ENCODE data around the gene CBLC. TPM values are rescaled to one million over a fixed set of nuclear protein-coding genes. Genes with fewer than 3 reads are reported as not detected.

Gene CBLC
- total RNA-seq, 1 donor from 2014 or later = not detected

DNA sequence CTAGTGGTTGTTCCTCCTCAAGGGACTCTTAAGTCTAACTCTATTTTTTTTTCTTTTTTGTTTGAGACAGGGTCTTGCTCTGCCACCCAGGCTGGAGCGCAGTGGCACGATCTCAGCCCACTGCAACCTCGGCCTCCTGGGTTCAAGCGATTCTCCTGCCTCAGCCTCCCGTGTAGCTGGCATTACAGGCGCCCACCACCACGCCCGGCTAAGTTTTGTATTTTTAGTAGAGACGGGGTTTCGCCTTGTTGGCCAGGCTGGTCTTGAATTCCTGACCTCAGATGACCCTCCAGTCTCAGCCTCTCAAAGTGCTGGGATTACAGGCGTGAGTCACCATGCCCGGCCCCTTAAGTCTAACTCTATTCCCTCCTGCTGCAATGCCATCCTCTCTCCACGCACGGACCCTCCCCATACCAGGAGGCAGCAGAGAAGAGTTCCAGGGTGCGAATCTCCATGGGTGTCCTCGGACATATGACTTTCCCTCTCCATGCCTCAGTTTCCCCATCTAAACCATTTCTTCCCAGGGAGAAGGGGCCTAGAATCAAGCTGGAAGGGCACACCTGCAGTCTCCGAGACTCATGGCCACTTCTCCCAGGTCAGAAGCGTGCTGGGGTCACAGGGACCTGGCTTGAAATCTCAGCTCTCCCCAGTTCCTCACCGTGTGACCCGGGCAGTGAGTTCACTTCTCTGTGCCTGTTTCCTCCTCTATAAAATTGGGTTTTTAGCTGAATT is 35.2 kb upstream of the CBLC start:
- Mint-ChIP-seq H3K36me3 (ENCODE audit: unreplicated experiment) (no peaks in the 10 kb centered on the region), H3K27ac (ENCODE audit: unreplicated experiment) (peak overlapping the region; percentile 96), H3K4me1 (ENCODE audit: unreplicated experiment) (peaks cover 69% of the 10 kb centered on the region), H3K4me3 (ENCODE audit: unreplicated experiment) (no peak overlapping the region), H3K27me3 (ENCODE audit: unreplicated experiment) (no peaks in the 10 kb centered on the region), H3K9me3 (ENCODE audit: unreplicated experiment) (no peaks in the 10 kb centered on the region)
- TF ChIP-seq, protein P1, sequence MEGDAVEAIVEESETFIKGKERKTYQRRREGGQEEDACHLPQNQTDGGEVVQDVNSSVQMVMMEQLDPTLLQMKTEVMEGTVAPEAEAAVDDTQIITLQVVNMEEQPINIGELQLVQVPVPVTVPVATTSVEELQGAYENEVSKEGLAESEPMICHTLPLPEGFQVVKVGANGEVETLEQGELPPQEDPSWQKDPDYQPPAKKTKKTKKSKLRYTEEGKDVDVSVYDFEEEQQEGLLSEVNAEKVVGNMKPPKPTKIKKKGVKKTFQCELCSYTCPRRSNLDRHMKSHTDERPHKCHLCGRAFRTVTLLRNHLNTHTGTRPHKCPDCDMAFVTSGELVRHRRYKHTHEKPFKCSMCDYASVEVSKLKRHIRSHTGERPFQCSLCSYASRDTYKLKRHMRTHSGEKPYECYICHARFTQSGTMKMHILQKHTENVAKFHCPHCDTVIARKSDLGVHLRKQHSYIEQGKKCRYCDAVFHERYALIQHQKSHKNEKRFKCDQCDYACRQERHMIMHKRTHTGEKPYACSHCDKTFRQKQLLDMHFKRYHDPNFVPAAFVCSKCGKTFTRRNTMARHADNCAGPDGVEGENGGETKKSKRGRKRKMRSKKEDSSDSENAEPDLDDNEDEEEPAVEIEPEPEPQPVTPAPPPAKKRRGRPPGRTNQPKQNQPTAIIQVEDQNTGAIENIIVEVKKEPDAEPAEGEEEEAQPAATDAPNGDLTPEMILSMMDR (IDR thresholded peaks at IDR 0.05) = no peak
- no peak for DNase-seq (ENCODE audit: extremely low spot score, unreplicated experiment)

DNA sequence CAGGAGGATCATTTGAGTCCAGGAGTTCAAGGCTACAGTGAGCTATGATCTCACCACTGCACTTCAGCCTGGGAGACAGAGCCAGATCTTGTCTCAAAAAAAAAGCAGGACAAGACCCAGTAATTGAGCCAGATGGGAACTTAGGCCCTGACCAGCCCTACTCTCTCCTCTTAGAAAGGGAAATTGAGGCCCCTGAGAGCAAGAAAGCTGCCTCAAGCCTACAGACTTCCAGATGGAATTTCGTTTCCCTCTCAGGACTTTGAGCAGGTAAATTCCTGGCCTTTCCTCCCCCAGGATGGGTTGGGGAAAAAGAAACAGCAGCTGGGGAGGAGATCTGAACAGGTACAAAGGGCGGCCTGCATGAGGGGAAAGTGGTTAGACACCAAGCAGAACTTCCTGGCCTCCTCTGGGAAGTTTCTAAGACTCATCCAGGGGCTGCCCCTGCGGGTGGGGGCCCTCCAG is 32.8 kb upstream of the CBLC start:
- TF ChIP-seq, protein P1 (IDR thresholded peaks at IDR 0.05) = no peak
- H3K4me3 Mint-ChIP-seq (ENCODE audit: unreplicated experiment) = no peak overlapping the region
- peak overlapping the region; percentile 82 for H3K27ac Mint-ChIP-seq (ENCODE audit: unreplicated experiment)
- no peaks in the 10 kb centered on the region for H3K9me3 Mint-ChIP-seq (ENCODE audit: unreplicated experiment)
- DNase-seq (ENCODE audit: extremely low spot score, unreplicated experiment) = no peak
- no peaks in the 10 kb centered on the region for H3K27me3 Mint-ChIP-seq (ENCODE audit: unreplicated experiment)
- H3K4me1 Mint-ChIP-seq (ENCODE audit: unreplicated experiment) = peaks cover 71% of the 10 kb centered on the region
- no peaks in the 10 kb centered on the region for H3K36me3 Mint-ChIP-seq (ENCODE audit: unreplicated experiment)

DNA sequence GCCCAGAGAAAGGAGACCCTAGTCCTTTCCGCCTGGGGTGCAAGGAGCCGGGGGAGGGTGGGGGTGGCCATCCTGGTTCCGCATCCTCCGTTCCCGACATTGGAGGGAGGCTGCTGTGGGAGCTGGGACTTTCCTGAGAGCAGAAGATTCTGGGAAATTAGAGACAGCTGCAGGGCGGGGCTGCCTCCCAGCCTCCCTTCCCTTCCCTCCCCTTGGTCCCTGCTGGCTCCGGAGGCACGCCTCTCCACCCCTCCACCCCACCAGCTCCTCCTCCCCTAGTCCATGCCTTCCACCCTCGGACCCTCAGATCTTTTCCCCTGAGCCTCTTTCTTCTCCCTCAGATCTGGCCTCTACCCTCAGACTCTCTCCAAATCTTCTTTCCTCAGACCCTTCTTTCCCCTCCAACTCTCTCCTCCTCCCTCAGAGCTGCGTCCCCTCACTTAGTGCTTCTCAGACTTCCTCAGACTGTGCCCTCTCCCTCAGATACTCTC is 32.3 kb upstream of the CBLC start:
- H3K27me3 Mint-ChIP-seq (ENCODE audit: unreplicated experiment) = no peaks in the 10 kb centered on the region
- TF ChIP-seq, protein P1 (IDR thresholded peaks at IDR 0.05) = no peak
- H3K9me3 Mint-ChIP-seq (ENCODE audit: unreplicated experiment) = no peaks in the 10 kb centered on the region
- peak; percentile 86 for DNase-seq (ENCODE audit: extremely low spot score, unreplicated experiment)
- H3K36me3 Mint-ChIP-seq (ENCODE audit: unreplicated experiment) = no peaks in the 10 kb centered on the region
- peak overlapping the region; percentile 82 for H3K27ac Mint-ChIP-seq (ENCODE audit: unreplicated experiment)
- no peak overlapping the region for H3K4me3 Mint-ChIP-seq (ENCODE audit: unreplicated experiment)
- H3K4me1 Mint-ChIP-seq (ENCODE audit: unreplicated experiment) = peaks cover 69% of the 10 kb centered on the region

DNA sequence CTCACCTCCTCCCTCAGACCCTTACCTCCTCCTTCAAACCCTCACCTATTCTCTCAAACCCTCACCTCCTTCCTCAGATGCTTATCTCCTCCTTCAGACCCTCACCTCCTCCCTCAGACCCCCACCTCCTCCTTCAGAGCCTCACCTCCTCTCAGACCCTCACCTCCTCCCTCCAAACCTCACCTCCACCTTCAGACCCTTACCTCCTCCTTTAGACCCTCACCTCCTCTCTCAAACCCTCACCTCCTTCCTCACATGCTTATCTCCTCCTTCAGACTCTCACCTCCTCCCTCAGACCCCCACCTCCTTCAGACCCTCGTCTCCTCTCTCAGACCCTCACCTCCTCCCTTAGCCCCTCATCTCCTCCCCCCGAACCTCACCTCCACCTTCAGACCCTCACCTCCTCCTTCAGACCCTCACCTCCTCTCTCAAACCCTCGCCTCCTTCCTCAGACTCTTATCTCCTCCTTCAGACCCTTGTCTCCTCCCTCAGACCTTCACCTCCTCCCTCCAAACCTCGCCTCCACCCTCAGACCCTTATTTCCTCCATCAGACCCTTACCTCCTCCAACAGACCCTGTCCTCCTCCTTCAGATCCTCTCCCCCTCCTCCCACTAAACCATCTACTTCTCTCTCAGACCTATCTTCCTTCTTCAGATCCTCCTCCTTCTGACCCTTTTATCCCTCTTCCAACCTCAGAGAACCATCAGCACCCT is 31.6 kb upstream of the CBLC start:
- Mint-ChIP-seq H3K9me3 (ENCODE audit: unreplicated experiment) (no peaks in the 10 kb centered on the region), H3K27ac (ENCODE audit: unreplicated experiment) (peak overlapping the region; percentile 90), H3K36me3 (ENCODE audit: unreplicated experiment) (no peaks in the 10 kb centered on the region), H3K4me3 (ENCODE audit: unreplicated experiment) (no peak overlapping the region), H3K4me1 (ENCODE audit: unreplicated experiment) (peaks cover 70% of the 10 kb centered on the region), H3K27me3 (ENCODE audit: unreplicated experiment) (no peaks in the 10 kb centered on the region)
- DNase-seq (ENCODE audit: extremely low spot score, unreplicated experiment) = no peak
- TF ChIP-seq, protein P1 (IDR thresholded peaks at IDR 0.05) = no peak

DNA sequence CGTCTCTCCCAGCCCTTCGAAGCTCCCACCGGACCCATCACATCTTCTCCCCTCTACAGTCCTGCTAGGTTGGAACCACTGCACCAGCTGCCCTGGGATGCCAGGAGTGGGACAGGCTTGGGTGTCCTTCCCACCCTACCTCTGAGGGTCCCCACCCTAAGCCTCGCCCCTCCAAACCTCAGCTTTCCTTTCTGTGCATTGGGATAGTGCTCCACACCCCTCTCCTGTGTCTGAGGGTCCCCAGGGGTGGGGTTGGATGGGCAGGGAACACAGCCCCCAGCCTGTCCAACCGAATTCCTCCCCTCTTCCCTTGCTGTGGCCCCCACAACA is 31.1 kb upstream of the CBLC start:
- Mint-ChIP-seq H3K4me1 (ENCODE audit: unreplicated experiment) (peaks cover 68% of the 10 kb centered on the region), H3K36me3 (ENCODE audit: unreplicated experiment) (no peaks in the 10 kb centered on the region), H3K4me3 (ENCODE audit: unreplicated experiment) (peak overlapping the region; percentile 84), H3K27me3 (ENCODE audit: unreplicated experiment) (no peaks in the 10 kb centered on the region), H3K9me3 (ENCODE audit: unreplicated experiment) (no peaks in the 10 kb centered on the region), H3K27ac (ENCODE audit: unreplicated experiment) (peak overlapping the region; percentile 90)
- TF ChIP-seq, protein P1 (IDR thresholded peaks at IDR 0.05) = no peak
- no peak for DNase-seq (ENCODE audit: extremely low spot score, unreplicated experiment)
